ENCODE results near the gene LIPC.

Gene LIPC

GRCh38 chr15:58497046-58497785 lies 65.4 kb downstream of the LIPC start:
- DNase-seq (ENCODE audit: low spot score), result no peak

DNA sequence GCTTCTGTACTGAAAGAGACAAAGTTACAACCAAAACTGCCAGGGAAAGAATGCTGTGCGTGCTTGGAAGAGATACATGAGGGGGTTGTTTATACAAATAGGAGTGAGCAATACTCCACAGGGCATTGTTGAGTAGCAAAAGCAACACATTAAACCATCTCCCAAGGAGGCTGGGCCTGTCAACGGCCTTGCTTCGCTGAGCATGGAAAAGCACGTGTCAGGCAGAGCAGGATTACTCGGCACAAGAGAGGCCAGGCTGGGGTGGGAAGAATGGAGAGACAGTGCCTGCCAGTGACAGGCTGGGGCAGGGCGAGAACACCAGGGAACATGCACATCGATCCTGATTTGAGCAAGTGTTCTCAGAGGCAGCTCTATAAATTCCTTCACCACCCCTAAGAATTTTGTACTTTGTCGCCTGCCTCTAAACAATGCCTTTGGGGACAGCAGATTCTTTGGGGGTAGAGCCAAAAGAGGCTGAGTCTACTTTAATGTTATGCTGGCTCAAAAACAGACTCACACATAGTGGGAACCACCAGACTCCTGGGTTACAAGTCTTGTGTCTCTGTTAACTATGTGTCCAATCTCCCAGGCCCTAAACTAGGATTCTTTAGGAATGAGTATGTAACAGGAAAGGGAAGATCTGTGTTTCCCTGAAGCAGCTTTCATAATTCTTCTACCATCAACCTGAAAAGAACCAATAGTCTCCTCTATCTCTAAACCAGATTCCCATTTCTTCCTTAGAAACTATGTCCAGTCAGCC lies 67.2 kb downstream of the LIPC start:
- no peak for DNase-seq (ENCODE audit: low spot score)

GRCh38 chr15:58501006-58501405 lies 69.2 kb downstream of the LIPC start:
- DNase-seq (ENCODE audit: low spot score), result no peak

GRCh38 chr15:58501636-58502188 lies 69.9 kb downstream of the LIPC start:
- DNase-seq (ENCODE audit: low spot score), result no peak

GRCh38 chr15:58503139-58504027 lies 71.6 kb downstream of the LIPC start:
- no peak for DNase-seq (ENCODE audit: low spot score)

DNA sequence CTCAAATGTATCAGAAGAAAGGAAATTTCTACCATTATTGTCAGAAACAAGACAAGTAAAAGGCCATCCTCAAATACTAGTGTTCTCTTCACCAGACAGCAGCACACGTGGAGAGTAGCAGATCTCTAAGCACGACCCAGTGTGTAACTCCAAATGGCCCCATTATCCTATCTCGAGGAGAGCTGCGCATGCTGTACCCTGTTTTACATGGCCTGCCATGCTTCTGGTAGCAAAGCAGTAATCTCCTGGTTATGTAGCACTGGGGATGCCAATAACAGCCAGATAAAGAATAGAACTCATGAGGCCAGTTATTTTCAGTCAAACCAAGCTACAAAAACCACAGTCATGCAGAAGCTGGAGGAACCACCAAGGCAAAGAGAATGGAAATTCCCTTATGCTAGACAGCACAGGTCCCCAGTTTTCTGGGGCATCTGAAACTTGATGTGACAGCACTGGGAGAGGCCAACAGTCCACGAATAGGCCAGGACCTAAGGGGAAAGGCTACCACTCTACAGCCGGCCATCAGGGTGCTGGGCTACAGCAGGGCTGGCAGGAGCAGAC lies 73.0 kb downstream of the LIPC start:
- DNase-seq (ENCODE audit: low spot score), result no peak

DNA sequence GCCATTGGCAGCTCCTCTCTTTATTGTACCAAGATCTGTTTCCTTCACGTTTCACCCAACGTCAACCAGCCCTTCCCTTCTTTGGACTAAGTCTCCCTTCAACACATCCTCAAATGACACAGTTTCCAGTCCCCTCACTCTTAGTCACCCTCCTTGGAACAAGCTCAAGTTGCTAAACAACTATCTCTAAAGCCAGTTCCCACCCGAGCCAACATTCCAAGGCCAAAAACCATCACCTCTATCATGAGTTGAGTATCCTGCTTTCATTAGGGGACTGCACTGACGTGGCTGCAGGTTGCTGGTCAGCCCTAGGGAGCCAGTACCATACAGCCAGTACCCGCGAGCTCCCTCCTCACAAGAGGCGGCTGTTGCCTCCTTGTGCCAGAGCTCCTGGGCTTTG lies 73.8 kb downstream of the LIPC start:
- DNase-seq (ENCODE audit: low spot score), result no peak

- DNase-seq (ENCODE audit: low spot score), result no peak
Observed at GRCh38 chr15:58506064-58506490, 74.3 kb downstream of the LIPC start.

- DNase-seq (ENCODE audit: low spot score), result no peak
Observed at GRCh38 chr15:58506783-58507668, 75.2 kb downstream of the LIPC start.

GRCh38 chr15:58509556-58509955 lies 77.8 kb downstream of the LIPC start:
- no peak for DNase-seq (ENCODE audit: low spot score)

DNA sequence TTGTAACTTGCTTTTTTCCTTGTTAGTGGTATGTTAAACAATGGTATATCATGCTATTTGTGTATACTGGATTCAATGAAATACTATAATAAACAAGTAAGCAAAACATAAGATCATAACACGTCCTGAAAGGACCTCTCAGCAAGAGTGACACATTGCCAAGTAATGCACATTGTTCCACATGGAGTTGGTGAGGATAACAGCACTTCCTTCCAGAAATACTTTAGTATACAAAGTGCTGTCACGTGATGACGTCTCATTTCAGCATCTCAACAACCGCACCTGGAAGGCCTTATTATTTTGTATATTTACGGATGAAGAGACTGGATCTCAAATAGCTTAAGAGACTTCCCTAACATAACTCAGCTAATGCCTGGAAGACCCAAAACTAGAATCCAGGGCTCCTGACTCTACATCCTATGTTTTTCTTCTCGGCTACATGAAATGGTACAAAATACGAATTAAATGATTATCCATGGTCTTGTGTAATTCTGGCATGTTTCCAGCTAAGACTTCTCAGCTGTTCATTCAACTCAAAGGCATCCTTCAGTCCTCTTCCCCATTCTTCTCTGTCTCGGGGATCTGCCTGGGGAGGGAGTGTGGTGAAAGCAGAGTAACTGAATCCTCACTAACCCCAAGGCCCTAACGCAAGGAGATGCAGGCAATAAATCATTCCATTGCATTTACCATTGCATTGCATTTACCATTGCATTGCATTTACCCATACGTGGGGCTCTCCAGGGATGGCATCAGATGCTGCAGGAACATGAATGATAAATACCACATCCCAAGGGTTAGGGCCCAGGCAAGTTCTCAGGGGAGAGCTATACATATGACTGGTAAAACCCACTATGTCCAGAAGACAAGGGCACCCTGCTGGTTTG lies 79.2 kb downstream of the LIPC start:
- DNase-seq (ENCODE audit: low spot score), result no peak

- no peak for DNase-seq (ENCODE audit: low spot score)
Observed at GRCh38 chr15:58511599-58511987, 79.8 kb downstream of the LIPC start.

DNA sequence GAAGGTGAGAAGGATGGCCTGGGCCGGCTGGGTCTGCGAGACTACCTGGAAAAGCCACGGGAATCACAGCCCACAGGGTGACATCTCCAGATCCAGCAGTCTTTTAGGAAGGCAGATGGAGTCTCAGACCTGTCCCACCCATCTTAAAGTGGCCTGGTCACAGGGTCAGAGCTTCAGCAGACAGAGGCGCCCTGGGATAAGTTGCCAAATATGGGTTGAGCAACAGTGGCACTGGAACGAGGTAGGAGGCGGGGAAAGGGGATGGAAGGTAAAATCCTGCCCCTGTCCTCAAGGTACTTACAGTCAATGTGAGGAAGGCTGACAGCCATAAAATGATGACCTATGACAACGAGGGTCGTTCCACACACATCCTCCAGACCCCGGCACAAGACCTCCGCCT lies 80.7 kb downstream of the LIPC start:
- DNase-seq (ENCODE audit: low spot score), result no peak

DNA sequence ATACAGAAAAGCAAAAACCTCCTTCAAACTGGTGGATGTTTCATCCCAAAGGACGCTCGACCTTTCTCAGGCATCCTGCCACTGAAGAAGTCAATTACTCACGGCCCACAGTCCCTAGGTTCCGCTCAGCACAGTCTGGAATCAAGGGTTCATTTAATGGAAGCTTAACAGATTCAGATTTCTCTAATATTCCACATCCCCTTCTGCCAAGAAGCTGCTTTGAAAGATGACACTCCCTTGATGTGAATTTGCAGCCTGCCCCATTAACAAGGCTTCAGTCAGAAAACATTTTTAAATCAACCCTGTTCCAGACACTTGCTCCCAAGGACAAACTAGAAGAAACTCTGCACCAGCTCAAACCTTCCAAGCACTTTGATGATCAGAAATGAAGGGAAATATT lies 81.2 kb downstream of the LIPC start:
- no peak for DNase-seq (ENCODE audit: low spot score)

GRCh38 chr15:58513726-58514336 lies 82.0 kb downstream of the LIPC start:
- DNase-seq (ENCODE audit: low spot score), result no peak

DNA sequence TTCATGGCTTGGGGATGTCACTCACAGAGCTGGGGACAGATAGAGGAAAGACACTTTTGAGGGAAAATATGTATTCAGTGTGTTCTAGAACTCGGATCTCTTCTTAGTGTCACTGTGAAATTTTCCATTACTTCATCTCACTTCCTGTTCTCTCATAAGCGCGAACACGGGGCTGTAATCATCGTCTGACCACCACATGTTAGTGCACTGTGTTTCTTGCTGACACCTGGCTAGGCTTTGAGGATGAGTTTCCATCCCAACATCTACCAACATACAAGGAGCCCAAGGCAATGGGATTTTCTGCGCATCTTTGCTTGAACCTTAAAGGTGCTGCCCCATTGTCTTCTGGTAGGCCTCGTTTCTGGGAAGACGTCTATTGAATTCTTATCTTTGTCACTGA lies 84.0 kb downstream of the LIPC start:
- no peak for DNase-seq (ENCODE audit: low spot score)

- DNase-seq (ENCODE audit: low spot score), result no peak
Observed at GRCh38 chr15:58517252-58517681, 85.5 kb downstream of the LIPC start.

- DNase-seq (ENCODE audit: low spot score), result no peak
Observed at GRCh38 chr15:58517682-58518525, 86.1 kb downstream of the LIPC start.
